Astrocyte of the spinal cord (primary cell): ENCODE data around the gene KAZN.

ENCODE experiments used
- DNase-seq: peaks from one replicate; pipeline ENCODE4 v3.0.0; 2011; ENCODE audit warnings: low read depth, low spot score
- H3K4me3 ChIP-seq: 2 replicates; pipeline ENCODE4 v1.5.1; 2011; ENCODE audit warnings: low read depth, mild to moderate bottlenecking, low read length, moderate library complexity
- in situ Hi-C: cut with HindIII; loops from 2 replicates; pipeline ENCODE4 v1.10.0; 2017; ENCODE audit warnings: low sequenced_read_pairs
- TF ChIP-seq, protein P1 (sequence below): IDR thresholded peaks from 2 replicates; pipeline ENCODE4 v1.5.1; 2012; ENCODE audit warnings: low read depth, mild to moderate bottlenecking, low read length, inconsistent platforms

KAZN gene

DNA sequence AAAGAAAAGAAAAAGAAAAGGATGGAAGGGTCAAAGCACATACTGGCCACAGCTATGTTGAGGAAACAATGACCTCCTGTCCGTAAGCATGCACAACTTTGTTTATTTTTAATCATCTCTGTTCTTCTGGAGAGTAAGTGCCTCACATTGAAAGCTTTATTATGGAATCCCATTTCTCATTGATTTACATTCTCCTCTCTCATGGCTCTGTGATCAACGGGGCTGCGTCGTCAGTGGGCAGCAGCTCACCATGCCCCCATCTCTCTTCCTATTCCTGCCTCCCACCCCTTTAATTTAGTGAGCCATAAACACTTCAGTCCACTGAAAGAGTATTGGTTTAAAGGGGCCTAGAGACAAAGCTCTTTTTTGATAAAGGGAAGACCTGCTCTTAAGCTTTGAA is 98.9 kb downstream of the KAZN start:
- in situ Hi-C loops = no loop called here
- DNase-seq = no peak
- H3K4me3 ChIP-seq = no peak overlapping the region
- TF ChIP-seq, protein P1, sequence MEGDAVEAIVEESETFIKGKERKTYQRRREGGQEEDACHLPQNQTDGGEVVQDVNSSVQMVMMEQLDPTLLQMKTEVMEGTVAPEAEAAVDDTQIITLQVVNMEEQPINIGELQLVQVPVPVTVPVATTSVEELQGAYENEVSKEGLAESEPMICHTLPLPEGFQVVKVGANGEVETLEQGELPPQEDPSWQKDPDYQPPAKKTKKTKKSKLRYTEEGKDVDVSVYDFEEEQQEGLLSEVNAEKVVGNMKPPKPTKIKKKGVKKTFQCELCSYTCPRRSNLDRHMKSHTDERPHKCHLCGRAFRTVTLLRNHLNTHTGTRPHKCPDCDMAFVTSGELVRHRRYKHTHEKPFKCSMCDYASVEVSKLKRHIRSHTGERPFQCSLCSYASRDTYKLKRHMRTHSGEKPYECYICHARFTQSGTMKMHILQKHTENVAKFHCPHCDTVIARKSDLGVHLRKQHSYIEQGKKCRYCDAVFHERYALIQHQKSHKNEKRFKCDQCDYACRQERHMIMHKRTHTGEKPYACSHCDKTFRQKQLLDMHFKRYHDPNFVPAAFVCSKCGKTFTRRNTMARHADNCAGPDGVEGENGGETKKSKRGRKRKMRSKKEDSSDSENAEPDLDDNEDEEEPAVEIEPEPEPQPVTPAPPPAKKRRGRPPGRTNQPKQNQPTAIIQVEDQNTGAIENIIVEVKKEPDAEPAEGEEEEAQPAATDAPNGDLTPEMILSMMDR = no peak

DNA sequence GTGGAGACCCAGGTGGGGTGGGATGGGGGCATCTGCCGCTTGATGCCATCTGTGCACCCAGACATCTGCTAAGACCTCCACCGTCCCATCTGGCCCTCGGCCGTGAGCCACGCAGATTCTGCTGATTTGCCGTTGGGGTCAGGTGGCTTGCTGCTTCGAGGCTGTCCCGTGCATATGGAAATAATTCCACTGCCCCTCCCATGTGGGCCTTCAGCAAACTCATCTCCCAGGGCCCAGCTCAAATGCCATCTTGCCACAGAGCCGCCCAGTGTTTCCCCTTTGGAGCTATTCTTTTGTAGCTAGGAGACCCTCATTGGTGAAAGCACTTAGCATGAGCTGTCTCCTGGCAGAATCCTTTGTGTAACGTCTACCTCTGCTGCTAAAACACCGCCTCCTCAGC is 99.8 kb downstream of the KAZN start:
- H3K4me3 ChIP-seq = no peak overlapping the region
- DNase-seq = no peak
- TF ChIP-seq, protein P1 = no peak
- in situ Hi-C loops = no loop called here

DNA sequence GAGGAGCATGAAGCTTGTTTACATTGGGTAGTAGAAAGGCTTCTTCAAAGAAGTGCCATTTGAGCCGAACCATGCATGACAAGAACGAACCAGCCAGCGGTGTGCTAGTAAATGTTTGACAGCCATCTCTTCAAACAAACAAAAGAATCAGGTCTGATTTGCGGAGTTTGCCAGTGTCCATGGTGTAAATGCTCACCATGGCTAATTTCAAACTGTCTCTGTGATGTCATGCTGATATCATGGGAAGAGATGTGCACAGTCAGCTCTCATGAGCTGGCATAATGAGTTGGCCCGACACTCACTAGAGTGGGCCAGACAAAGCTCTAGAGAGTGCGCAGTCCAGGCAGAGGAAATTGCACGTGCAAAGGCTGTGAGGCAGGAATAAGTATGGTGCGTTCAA is 101.1 kb downstream of the KAZN start:
- TF ChIP-seq, protein P1 = no peak
- DNase-seq = no peak
- in situ Hi-C loops = no loop called here
- H3K4me3 ChIP-seq = no peak overlapping the region

DNA sequence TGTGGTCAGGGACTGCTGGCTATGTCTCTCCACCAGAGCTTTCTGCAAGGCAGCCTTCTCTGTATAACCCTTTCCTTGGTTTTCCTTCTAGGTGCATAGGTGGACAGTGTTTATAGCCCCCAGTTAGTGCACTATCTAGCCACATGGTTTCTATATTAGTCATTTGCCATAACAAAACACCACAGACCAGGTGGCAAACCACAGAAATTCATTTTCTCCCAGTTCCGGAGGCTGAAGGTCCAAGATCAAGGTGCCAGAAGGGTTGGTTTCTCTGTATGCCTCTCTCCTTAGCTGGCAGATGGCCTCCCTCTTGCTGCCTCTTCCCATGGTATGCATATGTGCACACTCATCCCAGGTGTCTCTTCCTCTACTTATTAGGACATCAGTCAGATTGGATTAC is 106.4 kb downstream of the KAZN start:
- no peak for DNase-seq
- H3K4me3 ChIP-seq = no peak overlapping the region
- TF ChIP-seq, protein P1 = no peak
- in situ Hi-C loops = no loop called here

DNA sequence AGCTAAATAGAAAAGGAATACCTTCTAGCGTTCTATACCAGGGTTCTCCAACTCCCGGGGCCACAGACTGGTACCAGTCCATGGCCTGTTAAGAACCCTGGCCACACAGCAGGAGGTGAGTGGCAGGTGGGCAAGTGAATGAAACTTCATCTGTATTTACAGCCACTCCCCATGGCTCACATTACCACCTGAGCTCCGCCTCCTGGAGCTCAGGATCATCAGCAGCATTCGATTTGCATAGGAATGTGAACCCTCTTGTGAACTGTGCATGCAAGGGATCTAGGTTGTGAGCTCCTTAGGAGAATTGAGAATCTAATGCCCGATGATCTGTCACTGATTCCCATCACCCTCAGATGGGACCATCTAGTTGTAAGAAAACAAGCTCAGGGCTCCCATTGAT is 107.3 kb downstream of the KAZN start:
- in situ Hi-C loops = no loop called here
- DNase-seq = no peak
- TF ChIP-seq, protein P1 = no peak
- no peak overlapping the region for H3K4me3 ChIP-seq

DNA sequence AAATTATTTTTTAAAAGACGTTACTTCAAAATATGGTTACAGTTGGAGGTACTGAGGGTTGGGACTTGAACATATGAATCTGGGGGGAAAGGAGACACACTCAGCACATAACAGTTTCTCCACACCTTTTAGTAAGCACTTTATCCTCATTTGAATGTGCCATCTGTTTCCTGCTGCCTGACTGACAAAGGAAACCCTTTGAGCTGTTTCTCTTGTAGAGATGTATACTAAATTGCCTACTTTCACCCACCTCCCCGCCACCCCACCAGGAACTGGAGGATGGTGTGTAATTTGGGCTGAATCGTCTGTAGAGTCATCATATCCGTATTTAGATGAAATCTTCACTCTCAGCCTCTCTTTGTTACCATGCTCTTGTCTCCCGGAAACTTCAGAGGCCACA is 108.1 kb downstream of the KAZN start:
- TF ChIP-seq, protein P1 = no peak
- no peak overlapping the region for H3K4me3 ChIP-seq
- no peak for DNase-seq
- in situ Hi-C loops = no loop called here
